Small intestine (tissue), 7 donors: Measurements from ENCODE around the gene TRIM7. TPM values are rescaled to one million over a fixed set of nuclear protein-coding genes. Genes with fewer than 3 reads are reported as not detected.
A peak's percentile ranks its signal among the peaks of the same experiment; 100 is the strongest.

Experiments used
- DNase-seq, 2 donors: peaks; one replicate each; pipeline versions ENCODE4 v3.0.0 to v3.0.0-alpha.2; 2013
- FAIRE-seq: peaks from 2 replicates; lab custom pipeline; 2012; peaks lifted over from hg19 to GRCh38; lab: Jason Lieb, UNC
- H3K27ac ChIP-seq, 3 donors: one replicate each; pipeline ENCODE4 v1.5.1; 2013; ENCODE audit warnings: low read length in 2 of 3, mild to moderate bottlenecking in 2 of 3, control low read depth in 1 of 3, inconsistent platforms in 1 of 3, low read depth in 1 of 3, moderate library complexity in 1 of 3
- H3K27me3 ChIP-seq, 3 donors: one replicate each; pipeline ENCODE4 v1.6.1; 2013; ENCODE audit warnings: low read length in 3 of 3, inconsistent platforms in 1 of 3; ENCODE audit not compliant: control insufficient read depth in 3 of 3, insufficient read depth in 3 of 3
- H3K36me3 ChIP-seq, 3 donors: one replicate each; pipeline ENCODE4 v1.6.1; 2013; ENCODE audit warnings: low read length in 3 of 3, inconsistent platforms in 1 of 3, low read depth in 1 of 3, mild to moderate bottlenecking in 1 of 3, moderate library complexity in 1 of 3; ENCODE audit not compliant: control insufficient read depth in 3 of 3, insufficient read depth in 2 of 3
- H3K4me1 ChIP-seq, 3 donors: one replicate each; pipeline ENCODE4 v1.6.1; 2013; ENCODE audit warnings: low read length in 2 of 3, inconsistent platforms in 1 of 3, low read depth in 1 of 3, mild to moderate bottlenecking in 1 of 3, moderate library complexity in 1 of 3; ENCODE audit not compliant: control insufficient read depth in 3 of 3, insufficient read depth in 2 of 3
- H3K4me3 ChIP-seq, 3 donors: one replicate each; pipeline ENCODE4 v1.5.1; 2013; ENCODE audit warnings: low read length in 3 of 3, control low read depth in 1 of 3, inconsistent platforms in 1 of 3, low read depth in 1 of 3, mild to moderate bottlenecking in 1 of 3, moderate library complexity in 1 of 3
- H3K9me3 ChIP-seq, 2 donors: one replicate each; pipeline ENCODE4 v1.6.1; 2013; ENCODE audit warnings: low read depth in 1 of 2, low read length in 1 of 2; ENCODE audit not compliant: control insufficient read depth in 2 of 2, insufficient read depth in 1 of 2
- WGBS, 3 donors: extraction: QIAGEN DNeasy Blood & Tissue Kit; methylation state at CpG; one replicate each; pipeline ENCODE4 v1.1.7; 2013; 5-methylcytosine and 5-hydroxymethylcytosine counted together
- polyA plus RNA-seq, 4 donors: library from polyadenylated mRNA; stranded (reverse) in 3 of 4; unstranded in 1 of 4; fragments of 200-250 nt in 3 of 4; fragments of 120-200 nt in 1 of 4; gene quantifications; one replicate each; pipeline versions ENCODE4 v1.2.1 to v1.2.3, GENCODE V29; 2013
- donor health status: healthy with polysubstance abuse.
- donor health status: control.
- donor health status: control.
- donor health status: Bipolar disorder and iron deficiency.
- donor health status: healthy.

TRIM7 gene
- polyA plus RNA-seq, 4 donors, result 0.22 to 2.1 (median 0.89) TPM; not detected in 1

- FAIRE-seq, result no peak
- H3K27ac ChIP-seq, result peak overlapping the region in 2 of 3 donors; percentile 4 to 95
- no peaks in the 10 kb centered on the region for H3K27me3 ChIP-seq
- DNase-seq, result no peak
- H3K4me3 ChIP-seq, result peak overlapping the region in 2 of 3 donors; percentile 83 to 97
- H3K9me3 ChIP-seq, result no peaks in the 10 kb centered on the region
- peaks cover 15 to 59% (median 24%) of the 10 kb centered on the region in 3 donors for H3K36me3 ChIP-seq
- peaks cover 6 to 21% (median 12%) of the 10 kb centered on the region in 3 donors for H3K4me1 ChIP-seq
- 17 to 30% (median 25%) methylated on average over 6 of the region's 6 CpGs for WGBS, 3 donors
Measured at GRCh38 chr5:181242031-181242451, 37.0 kb upstream of the TRIM7 start.

GRCh38 chr5:181241393-181241975, 36.5 kb upstream of the TRIM7 start:
- H3K4me3 ChIP-seq, result no peak overlapping the region
- DNase-seq, result peak in 1 of 2 donors; percentile 51
- H3K27me3 ChIP-seq, result no peaks in the 10 kb centered on the region
- WGBS, 3 donors, result 22 to 32% (median 25%) methylated on average over 5 to 6 of the region's 6 CpGs
- H3K36me3 ChIP-seq, result peaks cover 19 to 63% (median 29%) of the 10 kb centered on the region in 3 donors
- peaks cover 6 to 21% (median 12%) of the 10 kb centered on the region in 3 donors for H3K4me1 ChIP-seq
- H3K9me3 ChIP-seq, result no peaks in the 10 kb centered on the region
- no peak for FAIRE-seq
- H3K27ac ChIP-seq, result peak overlapping the region in 2 of 3 donors; percentile 4 to 95

- FAIRE-seq, result no peak
- WGBS, 3 donors, result 91 to 94% (median 93%) methylated on average over 9 of the region's 9 CpGs
Measured at GRCh38 chr5:181239062-181239663, 34.2 kb upstream of the TRIM7 start.

GRCh38 chr5:181237729-181238385, 32.9 kb upstream of the TRIM7 start:
- DNase-seq, result no peak
- Histone ChIP-seq H3K4me1 (peaks cover 0 to 10% (median 7%) of the 10 kb centered on the region in 3 donors), H3K27me3 (no peaks in the 10 kb centered on the region), H3K27ac (no peak overlapping the region), H3K36me3 (peaks cover 31 to 92% (median 41%) of the 10 kb centered on the region in 3 donors), H3K4me3 (no peak overlapping the region), H3K9me3 (no peaks in the 10 kb centered on the region)
- 85 to 90% (median 89%) methylated on average over 5 of the region's 5 CpGs for WGBS, 3 donors
- no peak for FAIRE-seq

More at GRCh38 chr5:181239062-181239663, 34.2 kb upstream of the TRIM7 start:
- H3K27me3 ChIP-seq, result no peaks in the 10 kb centered on the region
- peaks cover 28 to 83% (median 39%) of the 10 kb centered on the region in 3 donors for H3K36me3 ChIP-seq
- H3K4me3 ChIP-seq, result no peak overlapping the region
- H3K27ac ChIP-seq, result no peak overlapping the region
- no peak for DNase-seq
- no peaks in the 10 kb centered on the region for H3K9me3 ChIP-seq
- peaks cover 0 to 10% (median 7%) of the 10 kb centered on the region in 3 donors for H3K4me1 ChIP-seq

- no peaks in the 10 kb centered on the region for H3K9me3 ChIP-seq
- no peak for FAIRE-seq
- 82 to 89% (median 87%) methylated on average over 10 of the region's 10 CpGs for WGBS, 3 donors
- H3K27ac ChIP-seq, result no peak overlapping the region
- H3K4me1 ChIP-seq, result peaks cover 0 to 8% (median 6%) of the 10 kb centered on the region in 3 donors
- H3K4me3 ChIP-seq, result no peak overlapping the region
- H3K27me3 ChIP-seq, result no peaks in the 10 kb centered on the region
- H3K36me3 ChIP-seq, result peaks cover 37 to 92% (median 41%) of the 10 kb centered on the region in 3 donors
- no peak for DNase-seq
Measured at GRCh38 chr5:181236954-181237641, 32.1 kb upstream of the TRIM7 start.

- Histone ChIP-seq H3K9me3 (no peaks in the 10 kb centered on the region), H3K27me3 (no peaks in the 10 kb centered on the region), H3K27ac (no peak overlapping the region), H3K4me3 (no peak overlapping the region), H3K36me3 (peaks cover 36 to 89% (median 37%) of the 10 kb centered on the region in 3 donors), H3K4me1 (peaks cover 0 to 2% (median 2%) of the 10 kb centered on the region in 3 donors)
- FAIRE-seq, result no peak
- no peak for DNase-seq
- 82 to 85% (median 82%) methylated on average over 6 of the region's 6 CpGs for WGBS, 3 donors
Measured at GRCh38 chr5:181236471-181236870, 31.5 kb upstream of the TRIM7 start.

- Histone ChIP-seq H3K4me3 (no peak overlapping the region), H3K27me3 (no peaks in the 10 kb centered on the region), H3K36me3 (peaks cover 31 to 89% (median 39%) of the 10 kb centered on the region in 3 donors), H3K4me1 (no peaks in the 10 kb centered on the region), H3K27ac (no peak overlapping the region), H3K9me3 (no peaks in the 10 kb centered on the region)
- WGBS, 3 donors, result 69 to 80% (median 69%) methylated on average over 5 of the region's 5 CpGs
- no peak for FAIRE-seq
- no peak for DNase-seq
Measured at GRCh38 chr5:181235689-181236366, 30.8 kb upstream of the TRIM7 start.
